Stimulated activated CD8-positive, alpha-beta memory T cell treated with anti-CD3 and anti-CD28 coated beads, Interleukin-15, amount 100 ng/mL, for 48 hours (primary cell): ENCODE measurements around the gene ZNF778.
"Not testable (repeated sequence)": the region's sequence is repeated elsewhere in the genome, so short reads cannot be mapped to it uniquely, and the experiment has no call there.

Source experiments
- DNase-seq, 2 donors: peaks; one replicate each; pipeline ENCODE4 v3.0.0-alpha.2; 2020; ENCODE audit warnings: low read depth in 2 of 2

Gene ZNF778

DNA sequence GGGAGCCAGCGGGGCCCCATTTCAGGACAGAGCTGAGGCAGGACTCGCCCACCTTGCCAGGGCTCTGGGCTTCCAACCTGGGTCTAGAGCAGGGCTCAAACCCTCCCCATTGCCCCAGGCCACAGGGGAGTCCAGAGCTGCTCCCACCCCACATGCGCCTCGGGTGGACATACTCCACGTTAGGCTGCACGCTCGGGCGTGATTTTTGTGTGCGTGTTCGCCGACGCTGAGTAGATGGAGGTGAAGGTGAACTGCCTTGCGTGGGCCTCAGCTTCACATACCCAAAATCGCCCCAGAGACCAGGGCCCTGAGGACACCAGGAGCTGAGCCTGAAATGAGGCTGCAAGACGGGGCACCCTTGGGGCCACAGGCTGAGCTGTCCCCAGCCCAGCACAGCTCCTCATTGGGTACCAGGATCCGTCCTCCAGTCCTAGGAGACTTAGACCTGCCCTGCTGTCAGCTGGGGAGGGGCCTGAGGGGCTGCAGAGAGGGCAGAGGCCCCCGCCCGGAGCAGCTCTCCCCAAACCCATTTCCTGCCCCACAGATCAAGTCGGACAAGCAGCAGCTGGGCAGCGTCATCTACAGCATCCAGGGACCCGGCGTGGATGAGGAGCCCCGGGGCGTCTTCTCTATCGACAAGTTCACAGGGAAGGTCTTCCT, 37.7 kb upstream of the ZNF778 start:
- DNase-seq = no peak

DNA sequence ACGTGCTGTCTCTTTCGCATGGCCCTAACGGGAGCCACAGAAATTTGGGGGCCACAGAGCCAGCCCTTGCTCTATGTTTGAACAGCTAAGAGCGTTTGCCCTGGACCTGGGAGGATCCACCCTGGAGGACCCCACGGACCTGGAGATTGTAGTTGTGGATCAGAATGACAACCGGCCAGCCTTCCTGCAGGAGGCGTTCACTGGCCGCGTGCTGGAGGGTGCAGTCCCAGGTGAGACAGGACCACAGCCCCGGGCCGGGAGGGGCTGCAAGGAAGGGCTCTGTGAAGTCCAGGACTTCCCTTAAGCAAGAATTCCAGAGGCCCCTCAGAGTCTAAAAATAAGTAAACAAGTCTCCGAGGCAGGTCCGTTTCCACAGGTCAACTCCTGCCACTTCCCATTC, 34.0 kb upstream of the ZNF778 start:
- no peak for DNase-seq

DNA sequence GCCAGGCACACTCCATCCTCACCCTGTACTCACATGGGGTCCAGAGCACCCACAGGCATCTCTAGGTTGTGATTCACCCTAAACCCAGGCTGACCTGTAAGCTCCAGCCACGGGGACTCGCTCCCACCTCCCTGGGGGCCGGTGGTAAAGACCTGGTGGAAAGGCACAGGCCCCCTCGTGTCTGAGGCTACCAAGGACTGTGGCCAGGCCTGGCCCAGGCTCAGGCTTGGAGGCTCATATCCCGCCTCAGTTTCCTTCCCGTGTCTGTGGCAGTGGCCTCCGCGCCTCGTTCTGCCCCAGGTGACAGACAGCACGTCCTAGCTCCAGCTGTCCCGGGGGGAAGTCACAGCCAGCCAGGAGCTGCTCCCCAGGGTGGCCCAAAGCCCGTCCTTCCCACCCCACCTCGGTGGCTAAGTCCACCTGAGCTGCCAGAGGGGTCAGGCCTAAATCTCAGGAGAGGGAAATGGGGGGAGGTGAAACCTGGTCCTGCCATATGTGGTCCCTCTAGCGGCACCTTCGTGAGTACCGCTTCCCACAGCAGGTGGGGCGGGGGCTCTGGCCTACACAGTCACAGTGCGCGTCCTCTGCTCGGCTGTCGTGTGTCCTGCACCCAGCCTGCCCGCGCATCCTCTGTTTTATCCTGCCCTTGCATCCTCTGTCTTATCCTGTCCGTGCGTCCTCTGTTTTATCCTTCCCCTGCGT, 33.4 kb upstream of the ZNF778 start:
- DNase-seq = no peak

DNA sequence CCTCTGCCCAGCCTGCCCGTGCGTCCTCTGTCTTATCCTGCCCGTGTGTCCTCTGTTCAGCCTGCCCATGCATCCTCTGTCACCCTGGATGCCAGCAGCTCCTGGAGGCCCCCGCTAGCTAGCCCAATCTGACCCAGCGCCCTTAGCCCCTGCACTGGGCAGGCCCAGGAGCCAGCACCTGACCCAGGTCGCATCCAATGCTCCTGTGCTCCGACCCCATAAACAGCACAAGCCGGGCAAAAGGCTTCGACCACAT, 32.9 kb upstream of the ZNF778 start:
- DNase-seq = no peak

GRCh38 chr16:89184933-89185794, 32.3 kb upstream of the ZNF778 start:
- no peak for DNase-seq

DNA sequence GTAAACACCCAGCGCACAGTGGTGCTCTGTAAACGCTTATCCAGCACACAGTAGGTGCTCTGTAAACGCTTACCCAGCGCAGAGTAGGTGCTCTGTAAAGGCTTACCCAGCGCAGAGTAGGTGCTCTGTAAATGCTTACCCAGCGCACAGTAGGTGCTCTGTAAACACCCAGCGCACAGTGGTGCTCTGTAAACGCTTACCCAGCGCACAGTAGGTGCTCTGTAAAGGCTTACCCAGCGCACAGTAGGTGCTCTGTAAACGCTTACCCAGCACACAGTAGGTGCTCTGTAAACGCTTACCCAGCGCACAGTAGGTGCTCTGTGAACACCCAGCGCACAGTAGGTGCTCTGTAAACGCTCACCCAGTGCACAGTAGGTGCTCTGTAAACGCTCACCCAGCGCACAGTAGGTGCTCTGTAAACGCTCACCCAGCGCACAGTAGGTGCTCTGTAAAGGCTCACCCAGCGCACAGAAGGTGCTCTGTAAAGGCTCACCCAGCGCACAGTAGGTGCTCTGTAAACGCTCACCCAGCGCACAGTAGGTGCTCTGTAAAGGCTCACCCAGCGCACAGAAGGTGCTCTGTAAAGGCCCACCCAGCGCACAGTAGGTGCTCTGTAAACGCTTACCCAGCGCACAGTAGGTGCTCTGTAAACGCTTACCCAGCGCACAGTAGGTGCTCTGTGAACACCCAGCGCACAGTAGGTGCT, 31.5 kb upstream of the ZNF778 start:
- DNase-seq = not testable (repeated sequence)

DNA sequence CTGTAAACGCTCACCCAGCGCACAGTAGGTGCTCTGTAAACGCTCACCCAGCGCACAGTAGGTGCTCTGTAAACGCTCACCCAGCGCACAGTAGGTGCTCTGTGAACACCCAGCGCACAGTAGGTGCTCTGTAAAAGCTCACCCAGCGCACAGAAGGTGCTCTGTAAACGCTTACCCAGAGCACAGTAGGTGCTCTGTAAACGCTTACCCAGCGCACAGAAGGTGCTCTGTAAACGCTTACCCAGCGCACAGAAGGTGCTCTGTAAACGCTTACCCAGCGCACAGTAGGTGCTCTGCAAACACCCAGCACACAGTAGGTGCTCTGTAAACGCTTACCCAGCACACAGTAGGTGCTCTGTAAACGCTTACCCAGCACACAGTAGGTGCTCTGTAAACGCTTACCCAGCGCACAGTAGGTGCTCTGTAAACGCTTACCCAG, 30.9 kb upstream of the ZNF778 start:
- not testable (repeated sequence) for DNase-seq

DNA sequence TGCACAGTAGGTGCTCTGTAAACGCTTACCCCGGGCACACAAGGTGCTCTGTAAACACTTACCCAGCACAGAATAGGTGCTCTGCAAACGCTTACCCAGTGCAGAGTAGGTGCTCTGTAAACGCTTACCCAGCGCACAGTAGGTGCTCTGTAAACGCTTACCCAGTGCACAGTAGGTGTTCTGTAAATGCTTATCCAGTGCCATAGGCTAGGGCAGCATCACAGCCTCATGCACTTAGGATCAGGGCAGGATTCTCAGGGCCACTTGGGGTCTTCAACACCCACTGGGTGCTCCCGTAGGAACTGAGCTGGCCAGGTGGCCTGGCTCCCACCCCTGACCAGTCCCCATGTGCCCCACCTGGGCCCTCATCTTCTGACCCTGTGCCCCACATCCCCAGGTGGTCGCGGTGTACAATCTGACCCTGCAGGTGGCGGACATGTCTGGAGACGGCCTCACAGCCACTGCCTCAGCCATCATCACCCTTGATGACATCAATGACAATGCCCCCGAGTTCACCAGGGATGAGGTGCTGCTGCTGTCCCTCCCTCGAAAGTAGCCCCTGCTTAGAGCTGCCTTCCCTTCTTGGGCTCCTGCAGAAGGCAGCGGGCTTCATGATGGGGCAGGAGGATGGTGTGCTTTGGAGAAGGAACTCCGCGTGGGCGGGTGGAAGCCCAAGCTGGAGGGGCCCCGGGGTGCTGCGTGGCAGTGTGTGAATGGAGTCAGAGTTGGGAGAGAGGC, 30.3 kb upstream of the ZNF778 start:
- DNase-seq = no peak

DNA sequence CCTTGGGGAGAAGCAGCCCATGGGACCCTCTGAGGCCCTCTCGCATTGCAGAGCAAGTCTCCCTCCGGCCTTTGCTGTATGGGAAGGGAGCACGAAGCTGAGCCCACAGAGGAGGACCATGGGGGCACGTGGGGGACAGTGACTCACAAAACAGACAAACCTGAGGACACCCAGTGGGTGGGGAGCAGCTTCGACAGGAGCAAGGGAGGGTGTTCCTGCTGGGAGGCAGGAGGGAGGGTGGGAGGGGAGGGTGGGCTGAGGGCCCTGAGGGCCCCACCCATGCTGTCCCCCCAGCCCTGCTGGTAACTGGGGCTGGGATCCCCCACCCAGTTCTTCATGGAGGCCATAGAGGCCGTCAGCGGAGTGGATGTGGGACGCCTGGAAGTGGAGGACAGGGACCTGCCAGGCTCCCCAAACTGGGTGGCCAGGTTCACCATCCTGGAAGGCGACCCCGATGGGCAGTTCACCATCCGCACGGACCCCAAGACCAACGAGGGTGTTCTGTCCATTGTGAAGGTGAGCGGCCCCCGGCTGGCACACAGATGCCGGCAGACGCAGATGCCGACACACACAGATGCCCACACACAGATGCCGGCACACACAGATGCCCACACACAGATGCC, 29.6 kb upstream of the ZNF778 start:
- DNase-seq = no peak

GRCh38 chr16:89188471-89189357, 28.8 kb upstream of the ZNF778 start:
- DNase-seq = not testable (repeated sequence)

DNA sequence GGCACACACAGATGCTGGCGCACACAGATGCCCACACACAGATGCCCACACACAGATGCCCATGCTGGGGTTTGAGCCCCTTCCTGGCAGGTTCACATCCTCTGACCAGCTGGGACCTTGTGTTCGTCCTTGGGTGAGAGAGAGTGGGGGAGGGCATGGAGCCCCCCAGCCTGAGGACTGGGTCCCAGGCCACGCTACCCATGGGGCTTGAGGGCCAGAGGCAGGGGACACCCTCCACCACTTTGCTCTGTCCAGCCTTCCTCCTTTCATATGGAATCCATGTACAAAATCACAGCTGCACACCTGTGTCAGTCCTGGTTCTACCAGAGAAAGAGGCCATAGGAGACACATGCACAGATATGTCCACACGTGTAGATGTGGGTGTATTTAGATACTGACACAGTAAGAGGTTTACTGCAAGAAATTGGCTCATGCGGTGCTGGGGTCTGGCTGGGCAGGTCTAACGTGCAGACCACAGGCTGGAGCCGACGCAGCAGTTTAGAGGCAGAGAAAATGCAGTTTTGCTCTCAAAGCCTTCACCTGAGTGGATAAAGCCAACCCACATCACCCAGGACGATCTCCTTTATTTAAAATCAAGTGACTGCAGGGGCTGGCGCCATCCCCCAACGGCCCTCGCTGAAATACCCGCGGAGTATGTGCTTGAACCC, 28.0 kb upstream of the ZNF778 start:
- no peak for DNase-seq

DNA sequence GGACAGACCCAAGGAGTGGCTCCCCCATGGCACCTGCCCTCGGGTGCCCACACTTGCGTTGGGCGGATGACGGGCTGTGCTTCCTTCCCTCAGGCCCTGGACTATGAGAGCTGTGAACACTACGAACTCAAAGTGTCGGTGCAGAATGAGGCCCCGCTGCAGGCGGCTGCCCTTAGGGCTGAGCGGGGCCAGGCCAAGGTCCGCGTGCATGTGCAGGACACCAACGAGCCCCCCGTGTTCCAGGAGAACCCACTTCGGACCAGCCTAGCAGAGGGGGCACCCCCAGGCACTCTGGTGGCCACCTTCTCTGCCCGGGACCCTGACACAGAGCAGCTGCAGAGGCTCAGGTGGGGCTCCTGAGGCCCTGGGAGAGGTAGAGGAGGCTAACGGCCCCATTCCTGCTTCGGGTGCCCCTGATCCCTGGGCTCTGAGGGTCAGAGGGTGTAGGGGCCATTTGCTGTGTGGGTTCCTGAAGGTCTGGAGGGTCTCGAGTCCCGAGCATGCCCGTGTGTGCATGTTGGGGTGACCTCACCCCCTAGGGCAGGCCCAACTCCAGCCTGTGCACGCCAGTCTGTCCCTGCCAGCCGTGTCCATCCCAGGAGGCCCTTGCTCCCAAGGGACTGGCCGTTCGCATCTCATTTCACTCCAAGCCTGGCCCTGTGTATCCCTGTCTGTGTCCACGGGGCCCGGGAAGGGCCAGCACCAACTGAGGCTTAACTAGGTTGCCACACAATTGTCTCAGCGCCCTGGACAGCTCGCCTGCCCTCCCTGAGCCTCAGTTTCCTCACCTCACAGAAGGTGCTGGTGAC, 27.1 kb upstream of the ZNF778 start:
- DNase-seq = no peak

- DNase-seq = no peak
Observed at GRCh38 chr16:89191033-89191900, 26.2 kb upstream of the ZNF778 start.

- DNase-seq = no peak
Observed at GRCh38 chr16:89191901-89192185, 25.7 kb upstream of the ZNF778 start.

DNA sequence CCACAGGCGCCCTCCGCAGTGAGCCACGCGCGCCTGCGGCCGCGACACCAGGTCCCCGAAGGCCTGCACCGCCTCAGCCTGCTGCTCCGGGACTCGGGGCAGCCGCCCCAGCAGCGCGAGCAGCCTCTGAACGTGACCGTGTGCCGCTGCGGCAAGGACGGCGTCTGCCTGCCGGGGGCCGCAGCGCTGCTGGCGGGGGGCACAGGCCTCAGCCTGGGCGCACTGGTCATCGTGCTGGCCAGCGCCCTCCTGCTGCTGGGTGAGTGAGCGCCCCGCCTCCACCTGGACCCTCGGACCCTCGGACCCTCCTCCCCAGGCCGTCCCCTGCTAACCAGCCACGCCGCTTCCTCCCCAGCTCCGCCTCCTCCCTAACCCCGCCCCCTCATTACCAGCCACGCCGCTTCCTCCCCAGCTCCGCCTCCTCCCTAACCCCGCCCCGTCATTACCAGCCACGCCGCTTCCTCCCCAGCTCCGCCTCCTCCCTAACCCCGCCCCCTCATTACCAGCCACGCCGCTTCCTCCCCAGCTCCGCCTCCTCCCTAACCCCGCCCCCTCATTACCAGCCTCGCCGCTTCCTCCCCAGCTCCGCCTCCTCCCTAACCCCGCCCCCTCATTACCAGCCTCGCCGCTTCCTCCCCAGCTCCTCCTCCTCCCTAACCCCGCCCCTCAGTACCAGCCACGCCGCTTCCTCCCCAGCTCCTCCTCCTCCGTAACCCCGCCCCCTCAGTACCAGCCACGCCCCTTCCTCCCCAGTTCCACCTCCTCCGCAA, 25.1 kb upstream of the ZNF778 start:
- peak; percentile 65 to 72 for DNase-seq

DNA sequence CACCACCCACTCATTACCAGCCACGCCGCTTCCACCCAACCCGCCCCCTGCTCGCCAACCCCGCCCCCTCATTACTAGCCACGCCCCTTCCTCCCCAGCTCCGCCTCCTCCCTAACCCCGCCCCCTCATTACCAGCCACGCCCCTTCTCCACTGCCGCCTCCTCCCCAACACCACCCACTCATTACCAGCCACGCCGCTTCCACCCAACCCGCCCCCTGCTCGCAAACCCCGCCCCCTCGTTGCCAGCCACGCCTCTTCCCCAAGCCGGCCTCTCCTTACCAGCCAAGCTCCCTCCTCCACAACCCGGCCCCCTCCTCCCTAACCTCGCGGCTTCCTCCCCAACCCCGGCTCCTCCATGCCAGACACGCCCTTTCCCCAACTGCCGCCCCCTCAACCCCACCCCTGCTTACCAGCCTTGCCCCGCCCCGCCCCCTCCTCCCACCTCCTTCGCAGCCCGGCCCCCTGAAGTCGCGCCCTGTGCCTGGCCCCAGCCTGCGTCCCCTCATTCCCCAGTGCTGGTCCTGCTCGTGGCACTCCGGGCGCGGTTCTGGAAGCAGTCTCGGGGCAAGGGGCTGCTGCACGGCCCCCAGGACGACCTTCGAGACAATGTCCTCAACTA, 24.4 kb upstream of the ZNF778 start:
- DNase-seq = peak; percentile 46 to 50
